SIG-M5 treated with dmso at 0.1 percent for 504 hours (cell line): Measurements from ENCODE around the gene RHBDD3.
A peak's percentile ranks its signal among the peaks of the same experiment; 100 is the strongest.
"Not testable (repeated sequence)": the region's sequence is repeated elsewhere in the genome, so short reads cannot be mapped to it uniquely, and the experiment has no call there.

ENCODE experiments used
- DNase-seq: peaks from one replicate; lab custom pipeline; 2025; ENCODE audit not compliant: unreplicated experiment; lab: John Stamatoyannopoulos, UW

The RHBDD3 gene

DNA sequence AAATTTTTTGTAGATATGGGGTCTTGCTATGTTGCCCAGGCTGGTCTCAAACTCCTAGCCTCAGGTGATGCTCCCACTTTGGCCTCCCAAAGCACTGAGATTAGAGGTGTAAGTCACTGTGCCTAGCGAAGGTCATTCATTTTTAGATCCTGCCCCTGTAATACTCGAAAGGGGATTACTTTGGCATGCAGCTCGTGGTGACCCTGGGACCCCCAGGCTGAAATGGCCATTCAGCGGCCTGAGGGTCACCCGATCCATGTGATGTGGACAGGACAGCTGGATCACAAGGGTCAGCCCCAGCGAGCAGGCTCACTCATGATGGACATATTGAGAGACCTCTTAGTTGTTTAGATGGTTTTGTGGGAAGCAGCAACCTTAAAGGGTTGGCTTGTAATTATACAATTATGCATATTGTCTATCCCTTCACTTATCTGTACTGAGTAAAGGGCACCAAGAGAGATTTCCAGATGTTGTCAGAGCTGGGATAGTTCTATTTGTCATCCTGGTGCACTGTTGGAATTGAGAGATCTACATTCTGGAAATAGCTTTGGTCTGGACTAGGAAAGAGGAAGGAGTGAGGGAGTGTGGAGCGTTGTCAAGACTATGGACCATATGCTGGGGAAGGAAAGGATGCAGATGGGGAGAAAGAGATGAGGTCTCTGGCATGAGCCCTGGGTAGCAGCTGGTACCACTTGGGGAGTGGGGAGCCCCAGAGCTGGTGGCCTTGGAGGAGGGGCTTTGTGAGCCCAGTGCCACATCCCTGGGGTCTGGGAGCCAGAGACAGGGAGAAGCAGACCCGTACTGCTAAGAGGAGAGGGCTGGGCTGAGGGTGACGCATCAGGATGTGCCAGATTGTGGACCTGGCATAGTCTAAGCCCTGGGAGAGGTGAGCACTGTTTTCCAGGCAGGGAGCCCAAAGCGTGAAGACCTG, 15.5 kb downstream of the RHBDD3 start:
- DNase-seq: no peak

DNA sequence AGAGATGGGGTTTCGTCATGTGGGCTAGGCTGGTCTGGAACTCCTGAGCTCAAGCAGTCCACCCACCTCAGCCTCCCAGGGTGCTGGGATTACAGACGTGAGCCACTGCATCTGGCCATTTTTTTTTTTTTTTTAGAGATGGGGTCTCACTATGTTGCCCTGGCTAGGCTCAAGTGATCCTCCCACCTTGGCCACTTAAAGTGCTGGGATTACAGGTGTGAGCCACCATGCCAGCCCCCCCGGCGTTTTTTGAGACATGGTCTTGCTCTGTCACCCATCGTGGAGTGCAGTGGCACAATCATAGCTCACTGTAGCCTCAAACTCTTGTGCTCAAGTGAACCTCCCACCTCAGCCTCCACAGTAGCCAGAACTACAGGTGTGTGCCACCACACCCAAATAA, 16.5 kb downstream of the RHBDD3 start:
- no peak for DNase-seq

GRCh38 chr22:29247891-29248290, 19.9 kb downstream of the RHBDD3 start:
- not testable (repeated sequence) for DNase-seq

DNA sequence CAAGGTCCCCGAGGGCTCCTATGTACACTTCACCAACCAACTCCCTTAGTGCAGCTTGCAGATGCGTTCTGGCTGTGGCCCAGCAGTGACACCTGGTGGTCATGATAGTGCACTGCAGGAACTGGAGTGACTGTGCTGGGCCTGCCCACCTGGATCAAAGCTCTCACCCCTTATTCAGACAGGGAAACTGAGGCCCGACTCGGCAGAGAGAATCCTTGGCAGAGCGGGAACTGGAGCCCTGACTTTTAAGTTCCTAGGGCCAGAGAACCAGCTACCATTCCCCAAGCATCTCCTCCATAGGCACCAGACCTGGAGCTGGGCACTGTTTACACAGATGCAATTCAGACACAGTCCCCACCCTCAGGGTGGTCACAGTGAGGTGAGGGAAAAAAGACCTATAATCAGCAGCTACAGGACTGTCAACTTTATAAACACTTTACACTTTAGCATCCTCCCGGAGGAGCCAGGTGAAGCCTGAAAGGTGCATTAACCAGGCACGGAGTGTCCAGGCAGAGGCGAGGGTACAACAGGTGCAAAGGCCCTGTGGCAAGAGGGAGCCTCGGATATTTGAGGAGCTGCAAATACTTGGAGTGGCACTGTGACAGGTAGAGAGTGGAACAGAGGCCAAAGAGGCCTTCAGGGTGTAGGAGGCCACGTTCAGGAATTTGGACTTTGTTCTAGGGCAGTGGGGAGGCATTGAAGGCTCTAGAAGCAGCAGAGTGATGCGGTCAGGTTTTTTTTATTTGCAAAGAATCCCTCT, 22.0 kb downstream of the RHBDD3 start:
- peak; percentile 55 for DNase-seq

- DNase-seq: no peak
Measured at GRCh38 chr22:29244785-29245625, 22.8 kb downstream of the RHBDD3 start.

DNA sequence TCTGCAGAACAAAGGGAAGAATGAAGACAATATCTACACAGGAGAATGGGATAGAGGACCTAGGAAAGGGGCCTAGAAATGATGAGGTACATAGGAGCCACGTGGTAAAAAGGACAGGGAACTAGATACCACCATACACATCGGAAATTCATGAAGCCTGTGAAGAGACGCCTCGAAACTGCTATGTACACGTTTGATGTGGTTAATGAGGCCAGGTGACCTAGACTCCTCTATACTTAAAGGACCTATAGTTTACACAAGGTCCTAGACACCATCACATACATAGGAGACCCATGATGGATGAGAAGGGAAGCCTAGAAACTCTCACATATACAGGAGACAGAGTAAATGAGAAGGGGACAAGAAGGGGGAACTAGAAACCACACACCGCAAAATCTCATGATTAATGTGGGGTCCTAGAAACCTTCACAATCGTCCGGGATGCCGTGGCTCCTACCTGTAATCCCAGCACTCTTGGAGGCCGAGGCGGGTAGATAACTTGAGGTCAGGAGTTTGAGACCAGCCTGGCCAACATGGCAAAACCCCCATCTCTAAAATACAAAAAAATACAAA, 23.8 kb downstream of the RHBDD3 start:
- DNase-seq: no peak

DNA sequence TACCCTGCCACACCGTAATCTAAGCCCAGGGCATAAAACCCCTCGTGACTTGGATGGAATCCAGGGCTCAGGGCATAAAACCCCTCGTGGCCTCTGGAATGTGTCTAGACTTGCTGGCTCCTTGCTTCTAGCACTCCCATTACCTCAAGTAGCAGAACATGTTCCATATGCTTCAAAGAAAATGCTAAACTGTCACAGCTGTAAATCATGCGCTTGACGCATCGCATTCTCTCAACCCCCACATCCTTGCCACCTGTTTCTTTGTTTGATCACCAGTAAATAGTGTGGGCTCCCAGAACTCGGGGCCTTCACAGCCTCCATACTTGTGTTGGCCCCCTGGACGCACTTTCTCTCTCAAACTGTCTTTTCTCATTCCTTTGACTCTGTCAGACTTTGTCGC, 27.3 kb downstream of the RHBDD3 start:
- DNase-seq: not testable (repeated sequence)

- DNase-seq: no peak
Measured at GRCh38 chr22:29233277-29233877, 34.4 kb downstream of the RHBDD3 start.

DNA sequence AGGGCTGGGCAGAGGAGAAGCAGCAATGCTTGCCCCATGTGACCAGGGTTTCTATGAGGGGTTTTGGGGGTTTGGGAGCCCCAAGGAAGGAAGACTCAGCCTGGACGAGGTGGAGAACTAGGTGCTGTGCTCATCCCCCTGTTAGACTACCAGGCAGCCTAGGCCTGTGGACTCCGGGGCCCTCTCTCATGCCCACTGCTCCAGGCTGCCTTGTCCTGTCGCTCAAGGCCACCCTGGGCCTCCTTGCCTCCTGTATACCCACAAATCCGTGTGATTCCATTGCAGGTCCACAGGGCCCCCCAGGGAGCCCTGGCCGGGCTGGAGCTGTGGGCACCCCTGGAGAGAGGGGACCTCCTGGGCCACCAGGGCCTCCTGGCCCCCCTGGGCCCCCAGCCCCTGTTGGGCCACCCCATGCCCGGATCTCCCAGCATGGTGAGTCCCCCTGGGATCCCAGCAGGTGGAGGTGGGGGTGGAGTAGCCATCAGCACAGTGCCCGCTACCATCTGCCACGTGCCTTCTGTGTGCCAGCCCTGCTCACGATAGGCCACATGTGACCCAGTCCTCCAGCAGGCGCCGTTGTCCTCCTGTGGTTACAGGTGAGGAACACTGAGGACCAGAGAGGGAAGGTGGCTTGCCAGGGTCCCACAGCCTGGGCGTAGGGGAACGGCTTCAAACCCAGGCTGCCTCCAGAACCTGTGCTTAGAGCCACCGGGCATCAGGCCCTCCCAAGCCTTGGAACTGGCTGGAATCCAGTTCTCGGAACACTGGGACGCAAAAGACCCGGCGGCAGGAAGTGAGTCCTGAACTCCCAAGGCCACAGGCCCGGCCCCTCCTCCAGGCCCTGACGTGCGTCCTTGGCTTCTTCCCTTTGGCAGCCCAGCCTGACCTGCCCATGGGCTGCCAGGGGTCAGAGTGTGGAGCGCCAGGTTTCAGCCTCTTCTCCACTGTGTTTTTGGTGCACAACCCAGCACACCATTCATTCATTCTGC, 35.5 kb downstream of the RHBDD3 start:
- DNase-seq: no peak

- no peak for DNase-seq
Measured at GRCh38 chr22:29230972-29231875, 36.6 kb downstream of the RHBDD3 start.

DNA sequence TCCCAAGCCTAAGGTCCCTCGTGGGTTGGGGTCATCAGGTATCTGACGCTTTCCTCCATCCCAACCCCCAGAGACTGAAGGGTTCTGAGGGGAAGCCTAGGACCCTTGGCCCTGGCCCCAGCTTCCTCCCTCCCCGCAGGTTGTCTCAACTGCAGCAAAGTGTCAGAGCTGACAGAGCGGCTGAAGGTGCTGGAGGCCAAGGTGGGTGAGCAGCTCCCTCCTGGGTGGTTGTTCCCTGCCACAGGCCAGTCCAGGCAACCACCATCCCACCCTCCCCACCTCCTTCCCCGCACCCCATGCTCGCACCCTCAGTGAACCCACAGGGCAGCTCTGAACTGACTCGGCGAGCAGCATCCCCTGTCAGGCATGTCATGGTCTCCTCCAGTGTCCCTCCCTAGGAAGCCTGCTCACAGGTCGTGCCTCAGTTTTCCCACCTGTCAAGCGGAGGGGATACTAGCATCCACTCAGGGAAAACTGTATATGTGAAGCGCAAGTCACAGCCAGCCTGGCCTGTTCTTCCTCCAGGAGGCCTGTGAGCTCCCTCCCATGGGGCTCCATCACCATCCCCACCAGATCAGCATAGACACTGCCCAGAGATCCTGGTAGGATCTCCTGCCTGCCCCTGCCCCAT, 41.3 kb downstream of the RHBDD3 start:
- no peak for DNase-seq

DNA sequence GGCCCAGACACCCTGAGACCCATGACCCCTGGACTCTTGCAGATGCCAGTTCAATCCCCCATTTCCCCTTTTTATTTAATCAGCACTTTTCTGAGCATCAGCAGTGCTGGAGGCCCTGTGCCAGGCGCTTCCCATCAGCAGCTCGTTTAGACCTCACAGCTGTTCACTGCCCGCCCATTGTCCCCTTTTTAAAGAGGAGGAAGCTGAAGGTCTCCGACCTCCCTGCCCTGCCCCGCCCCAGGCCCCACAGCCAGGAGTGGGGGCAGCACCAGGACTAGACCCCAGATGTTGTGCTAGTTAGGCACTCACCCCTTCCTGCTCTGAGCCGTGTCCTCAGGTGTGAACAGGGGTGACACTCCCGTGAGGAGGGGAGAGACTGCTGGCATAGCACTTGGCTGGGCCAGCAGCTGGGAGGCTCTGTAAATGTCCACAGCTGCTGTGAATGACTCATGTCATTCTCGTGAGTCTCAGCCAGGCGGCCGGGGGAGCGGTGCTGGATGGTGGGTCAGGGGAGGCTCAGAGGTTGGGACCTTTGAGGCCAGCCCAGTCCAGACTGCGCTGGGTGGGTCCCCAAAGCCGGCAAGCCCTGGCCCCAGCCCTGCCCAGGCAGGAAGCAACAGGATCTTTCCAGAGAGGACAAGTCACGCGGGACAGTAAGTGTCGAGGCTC, 42.2 kb downstream of the RHBDD3 start:
- no peak for DNase-seq

DNA sequence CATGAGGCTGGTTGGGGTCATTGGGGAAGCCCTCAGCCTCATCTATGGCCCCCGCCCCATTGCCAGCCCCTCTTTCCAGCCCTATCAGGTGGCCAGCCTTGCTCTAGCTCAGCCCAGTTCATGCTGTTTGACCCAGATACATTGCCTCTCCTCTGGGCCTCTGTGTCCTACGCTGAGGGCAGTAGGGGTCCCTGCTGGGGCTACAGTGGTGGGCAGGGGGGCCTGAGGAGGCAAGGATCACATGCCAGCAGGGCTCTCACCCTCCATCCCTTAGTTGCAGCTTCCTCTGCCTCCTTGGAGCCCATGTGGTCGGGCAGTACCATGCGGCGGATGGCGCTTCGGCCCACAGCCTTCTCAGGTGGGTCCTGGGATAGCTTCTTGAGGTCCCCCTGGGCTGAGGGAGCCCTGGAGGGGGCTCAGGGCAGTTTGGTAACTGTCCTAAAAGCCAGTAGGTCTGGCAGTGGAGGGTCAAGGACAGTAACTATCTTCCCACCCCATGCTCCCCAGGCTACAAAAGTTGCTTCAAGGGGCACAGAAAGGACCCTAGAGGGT, 42.8 kb downstream of the RHBDD3 start:
- DNase-seq: no peak

DNA sequence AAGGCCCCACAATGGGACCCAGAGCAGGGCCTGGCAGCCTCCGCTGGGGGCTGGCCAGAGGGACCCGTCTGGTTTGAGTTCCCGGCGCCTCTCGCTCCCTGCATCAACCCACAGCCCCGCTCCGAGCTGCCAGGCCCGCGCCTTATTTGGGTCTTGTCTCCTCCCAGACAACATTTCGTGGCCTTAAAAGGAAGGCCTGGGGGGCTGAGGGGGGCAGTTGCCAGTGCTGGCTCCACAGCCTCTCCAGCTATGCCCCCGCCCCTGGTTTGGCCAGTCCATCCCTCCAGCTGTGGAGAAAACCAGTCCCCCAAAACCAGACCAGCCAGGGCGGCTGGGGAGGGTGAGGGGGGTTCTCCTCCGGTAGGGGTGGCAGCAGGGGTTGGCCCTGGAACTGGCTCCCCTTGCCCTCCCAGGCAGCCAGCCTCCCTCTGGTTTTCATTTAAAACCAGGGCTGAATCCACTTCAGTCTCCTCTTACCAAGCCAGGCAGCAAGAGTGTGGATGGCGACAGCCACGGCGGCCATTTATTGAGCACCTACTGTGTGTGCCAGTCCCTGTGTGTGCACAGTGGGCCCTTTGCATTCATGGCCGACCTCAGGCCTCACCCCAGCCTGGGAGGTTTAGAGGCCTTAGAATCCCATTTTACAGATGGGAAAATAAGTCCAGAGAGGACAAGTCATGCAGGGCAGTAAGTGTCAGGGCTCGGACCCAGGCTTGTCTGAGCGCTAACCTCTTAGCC, 43.5 kb downstream of the RHBDD3 start:
- DNase-seq: no peak

DNA sequence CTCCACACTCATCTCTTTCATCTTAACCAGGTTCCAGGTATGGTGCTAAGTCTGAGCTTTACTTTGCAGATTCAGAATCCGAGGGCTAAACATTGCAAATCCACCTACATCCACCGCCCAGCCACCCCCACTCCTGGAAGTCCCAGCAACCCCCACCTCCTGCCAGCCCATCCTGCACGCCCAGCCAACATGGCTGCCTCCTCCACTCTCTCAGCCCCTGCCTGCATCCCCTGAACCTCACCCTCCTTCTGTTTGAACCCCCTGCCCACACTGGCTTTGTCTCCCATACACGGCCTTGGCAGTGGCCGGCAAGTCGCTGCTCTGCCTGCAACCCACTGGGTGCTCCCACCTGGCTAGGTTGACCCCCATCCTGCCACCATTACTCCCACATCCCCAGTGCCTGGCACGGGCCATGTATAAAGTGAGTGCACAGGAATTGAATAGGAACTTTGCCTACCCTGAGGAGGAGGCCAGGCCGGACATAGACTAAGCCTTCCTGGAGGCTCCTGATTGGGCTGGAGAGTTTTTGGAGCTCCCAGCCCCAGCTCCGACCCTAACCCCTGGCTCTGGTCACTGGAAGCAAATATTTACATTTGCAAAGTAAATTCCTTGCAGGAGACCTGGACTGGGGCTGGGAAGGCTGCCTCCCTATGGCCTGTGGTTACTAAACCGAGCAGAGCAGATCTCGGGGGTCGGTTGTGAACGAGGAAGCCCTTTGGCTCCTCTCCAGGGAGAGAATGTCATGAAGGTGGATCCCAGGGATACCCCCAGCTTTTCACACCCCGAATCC, 47.7 kb downstream of the RHBDD3 start:
- no peak for DNase-seq

DNA sequence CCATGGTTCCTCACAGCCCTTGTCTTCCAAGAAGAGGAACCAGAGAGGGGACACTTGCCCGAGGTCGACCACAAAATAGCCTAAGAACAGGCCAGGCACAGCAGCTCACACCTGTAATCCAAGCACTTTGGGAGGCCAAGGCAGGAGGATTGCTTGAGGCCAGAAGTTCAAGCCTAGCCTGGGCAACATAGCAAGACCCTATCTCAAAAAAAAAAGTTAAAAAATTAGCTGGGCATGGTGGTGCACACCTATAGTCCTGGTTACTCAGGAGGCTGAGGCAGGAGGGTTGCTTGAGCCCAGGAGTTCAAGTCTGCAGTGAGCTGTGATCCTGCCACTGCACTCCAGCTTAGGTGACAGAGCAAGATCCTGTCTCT, 48.4 kb downstream of the RHBDD3 start:
- not testable (repeated sequence) for DNase-seq
